RPMI7951 (cell line): ENCODE data around the gene ARF3. TPM values are rescaled to one million over a fixed set of nuclear protein-coding genes. Genes with fewer than 3 reads are reported as not detected.

ENCODE experiments used
- DNase-seq: peaks from one replicate; pipeline ENCODE4 v3.0.0-alpha.2; 2012; ENCODE audit warnings: low read depth
- total RNA-seq: library from RNA; depleted of rRNA; stranded (reverse); fragments of >200 nt; shearing (Covaris generic); gene quantifications from 2 replicates; pipeline ENCODE4 v1.2.3, GENCODE V29; 2014

Gene ARF3
- total RNA-seq, 1 experiment from 2014 or later = 47.8 TPM

- DNase-seq = no peak
These were observed 9.0 kb upstream of the ARF3 start for GRCh38 chr12:48966177-48966895.

- peak; percentile 32 for DNase-seq
These were observed 8.1 kb upstream of the ARF3 start for GRCh38 chr12:48965298-48965838.

GRCh38 chr12:48961801-48962200 lies 4.5 kb upstream of the ARF3 start:
- DNase-seq = no peak

- peak; percentile 27 for DNase-seq
These were observed 4.0 kb upstream of the ARF3 start for GRCh38 chr12:48961331-48961730.

GRCh38 chr12:48960834-48961233 lies 3.5 kb upstream of the ARF3 start:
- DNase-seq = no peak

- DNase-seq = no peak
These were observed 732 bp upstream of the ARF3 start for GRCh38 chr12:48958049-48958388.

GRCh38 chr12:48956279-48957140 lies 777 bp downstream of the ARF3 start:
- peak; percentile 95 for DNase-seq

GRCh38 chr12:48954841-48955501 lies 2.3 kb downstream of the ARF3 start:
- no peak for DNase-seq

- DNase-seq = no peak
These were observed 3.2 kb downstream of the ARF3 start for GRCh38 chr12:48954061-48954460.

GRCh38 chr12:48952691-48953090 lies 4.6 kb downstream of the ARF3 start:
- DNase-seq = no peak

- no peak for DNase-seq
These were observed 9.6 kb downstream of the ARF3 start for GRCh38 chr12:48947727-48948126.

GRCh38 chr12:48946943-48947342 lies 10.3 kb downstream of the ARF3 start:
- DNase-seq = no peak

GRCh38 chr12:48946205-48946604 lies 11.1 kb downstream of the ARF3 start:
- DNase-seq = no peak

GRCh38 chr12:48943221-48943620 lies 14.1 kb downstream of the ARF3 start:
- no peak for DNase-seq

GRCh38 chr12:48940181-48940580 lies 17.1 kb downstream of the ARF3 start:
- DNase-seq = no peak

- DNase-seq = no peak
These were observed 18.5 kb downstream of the ARF3 start for GRCh38 chr12:48938805-48939204.

GRCh38 chr12:48937170-48937569 lies 20.1 kb downstream of the ARF3 start:
- DNase-seq = no peak

GRCh38 chr12:48936379-48936979 lies 20.8 kb downstream of the ARF3 start:
- peak; percentile 45 for DNase-seq

GRCh38 chr12:48934312-48934706 lies 23.0 kb downstream of the ARF3 start:
- no peak for DNase-seq

- no peak for DNase-seq
These were observed 23.5 kb downstream of the ARF3 start for GRCh38 chr12:48933664-48934311.

GRCh38 chr12:48932878-48933277 lies 24.4 kb downstream of the ARF3 start:
- no peak for DNase-seq
